GM18870 (cell line): ENCODE measurements around the gene PDGFC.

Experiments
- ATAC-seq: cut with Tn5 transposase; IDR thresholded peaks from one replicate; pipeline ENCODE4 v1.9.1; 2021; ENCODE audit warnings: moderate library complexity; ENCODE audit not compliant: unreplicated experiment

The PDGFC gene

GRCh38 chr4:156756118-156756517 lies 215.5 kb downstream of the PDGFC start:
- ATAC-seq = no peak

GRCh38 chr4:156754832-156755570 lies 216.6 kb downstream of the PDGFC start:
- no peak for ATAC-seq

GRCh38 chr4:156751486-156751885 lies 220.1 kb downstream of the PDGFC start:
- no peak for ATAC-seq

GRCh38 chr4:156749426-156750403 lies 221.9 kb downstream of the PDGFC start:
- no peak for ATAC-seq

- ATAC-seq = no peak
These were observed 225.5 kb downstream of the PDGFC start for GRCh38 chr4:156746111-156746510.

- no peak for ATAC-seq
These were observed 232.8 kb downstream of the PDGFC start for GRCh38 chr4:156738766-156739165.

- no peak for ATAC-seq
These were observed 236.4 kb downstream of the PDGFC start for GRCh38 chr4:156734965-156735895.

- ATAC-seq = no peak
These were observed 238.0 kb downstream of the PDGFC start for GRCh38 chr4:156733582-156733981.

GRCh38 chr4:156732634-156733033 lies 239.0 kb downstream of the PDGFC start:
- no peak for ATAC-seq

GRCh38 chr4:156729416-156729815 lies 242.2 kb downstream of the PDGFC start:
- no peak for ATAC-seq

GRCh38 chr4:156725257-156725656 lies 246.3 kb downstream of the PDGFC start:
- ATAC-seq = no peak

GRCh38 chr4:156723951-156724668 lies 247.5 kb downstream of the PDGFC start:
- no peak for ATAC-seq

- ATAC-seq = no peak
These were observed 253.4 kb downstream of the PDGFC start for GRCh38 chr4:156718226-156718625.

- ATAC-seq = no peak
These were observed 260.4 kb downstream of the PDGFC start for GRCh38 chr4:156711193-156711590.
